T47D (cell line): ENCODE data around the gene IFFO2.

Source experiments
- DNase-seq, 2 experiments: peaks; one replicate each; pipeline versions ENCODE4 v3.0.0 to v3.0.0-alpha.2; 2011 to 2012; ENCODE audit warnings: low read depth in 1 of 2, low spot score in 1 of 2
- JUND ChIP-seq: IDR thresholded peaks from 2 replicates; pipeline ENCODE4 v1.6.1; 2012; ENCODE audit warnings: low read depth
- in situ Hi-C: cut with HindIII; loops from 2 replicates; pipeline ENCODE4 v1.10.0; 2016; ENCODE audit warnings: low sequenced_read_pairs, low pct_unique_long_range_greater_than_20kb

IFFO2 gene

GRCh38 chr1:18925279-18925678, 31.2 kb downstream of the IFFO2 start:
- in situ Hi-C loops, result no loop called here
- no peak for DNase-seq
- no peak for TF ChIP-seq JUND

GRCh38 chr1:18924221-18924691, 32.2 kb downstream of the IFFO2 start:
- in situ Hi-C loops, result no loop called here
- TF ChIP-seq JUND, result no peak
- no peak for DNase-seq

- no peak for DNase-seq
- in situ Hi-C loops, result no loop called here
- no peak for TF ChIP-seq JUND
These were observed 32.7 kb downstream of the IFFO2 start for GRCh38 chr1:18923756-18924211.

GRCh38 chr1:18922848-18923755, 33.4 kb downstream of the IFFO2 start:
- TF ChIP-seq JUND, result no peak
- in situ Hi-C loops, result no loop called here
- no peak for DNase-seq

GRCh38 chr1:18922319-18922726, 34.2 kb downstream of the IFFO2 start:
- in situ Hi-C loops, result no loop called here
- TF ChIP-seq JUND, result no peak
- peak; percentile 48 to 65 for DNase-seq

- peak in 1 of 2 experiments; percentile 43 for DNase-seq
These were observed 34.8 kb downstream of the IFFO2 start for GRCh38 chr1:18921516-18922251.

GRCh38 chr1:18920931-18921330, 35.5 kb downstream of the IFFO2 start:
- no peak for DNase-seq
- no peak for TF ChIP-seq JUND
- in situ Hi-C loops, result no loop called here

More at GRCh38 chr1:18921516-18922251, 34.8 kb downstream of the IFFO2 start:
- in situ Hi-C loops, result no loop called here
- TF ChIP-seq JUND, result no peak

GRCh38 chr1:18919956-18920355, 36.5 kb downstream of the IFFO2 start:
- DNase-seq, result no peak
- no peak for TF ChIP-seq JUND
- in situ Hi-C loops, result no loop called here

GRCh38 chr1:18919197-18919905, 37.1 kb downstream of the IFFO2 start:
- in situ Hi-C loops, result no loop called here
- no peak for TF ChIP-seq JUND
- DNase-seq, result no peak

- in situ Hi-C loops, result no loop called here
- TF ChIP-seq JUND, result no peak
- no peak for DNase-seq
These were observed 38.1 kb downstream of the IFFO2 start for GRCh38 chr1:18918417-18918816.

GRCh38 chr1:18917071-18917799, 39.2 kb downstream of the IFFO2 start:
- in situ Hi-C loops, result no loop called here
- DNase-seq, result no peak
- TF ChIP-seq JUND, result no peak

- in situ Hi-C loops, result no loop called here
- no peak for DNase-seq
- TF ChIP-seq JUND, result no peak
These were observed 41.1 kb downstream of the IFFO2 start for GRCh38 chr1:18915341-18915740.
